ENCODE measurements around the gene HOMEZ.

The HOMEZ gene

GRCh38 chr14:23321572-23322547 is 35.9 kb upstream of the HOMEZ start:
- Histone ChIP-seq H3K4me1 (ENCODE audit: control insufficient read depth, insufficient read depth, low read length) (peaks cover 16% of the 10 kb centered on the region), H3K4me3 (ENCODE audit: low read length) (peak overlapping the region; percentile 82), H3K9ac (ENCODE audit: low read depth, low read length) (peak overlapping the region; percentile 92), H3K36me3 (ENCODE audit: insufficient read depth, low read length) (peaks cover 48% of the 10 kb centered on the region), H3K4me2 (ENCODE audit: low read length) (peak overlapping the region; percentile 88), H3K27me3 (ENCODE audit: control insufficient read depth, insufficient read depth, low read length) (no peaks in the 10 kb centered on the region), H3K9me3 (replicated peaks; ENCODE audit: low read length) (no peaks in the 10 kb centered on the region)

DNA sequence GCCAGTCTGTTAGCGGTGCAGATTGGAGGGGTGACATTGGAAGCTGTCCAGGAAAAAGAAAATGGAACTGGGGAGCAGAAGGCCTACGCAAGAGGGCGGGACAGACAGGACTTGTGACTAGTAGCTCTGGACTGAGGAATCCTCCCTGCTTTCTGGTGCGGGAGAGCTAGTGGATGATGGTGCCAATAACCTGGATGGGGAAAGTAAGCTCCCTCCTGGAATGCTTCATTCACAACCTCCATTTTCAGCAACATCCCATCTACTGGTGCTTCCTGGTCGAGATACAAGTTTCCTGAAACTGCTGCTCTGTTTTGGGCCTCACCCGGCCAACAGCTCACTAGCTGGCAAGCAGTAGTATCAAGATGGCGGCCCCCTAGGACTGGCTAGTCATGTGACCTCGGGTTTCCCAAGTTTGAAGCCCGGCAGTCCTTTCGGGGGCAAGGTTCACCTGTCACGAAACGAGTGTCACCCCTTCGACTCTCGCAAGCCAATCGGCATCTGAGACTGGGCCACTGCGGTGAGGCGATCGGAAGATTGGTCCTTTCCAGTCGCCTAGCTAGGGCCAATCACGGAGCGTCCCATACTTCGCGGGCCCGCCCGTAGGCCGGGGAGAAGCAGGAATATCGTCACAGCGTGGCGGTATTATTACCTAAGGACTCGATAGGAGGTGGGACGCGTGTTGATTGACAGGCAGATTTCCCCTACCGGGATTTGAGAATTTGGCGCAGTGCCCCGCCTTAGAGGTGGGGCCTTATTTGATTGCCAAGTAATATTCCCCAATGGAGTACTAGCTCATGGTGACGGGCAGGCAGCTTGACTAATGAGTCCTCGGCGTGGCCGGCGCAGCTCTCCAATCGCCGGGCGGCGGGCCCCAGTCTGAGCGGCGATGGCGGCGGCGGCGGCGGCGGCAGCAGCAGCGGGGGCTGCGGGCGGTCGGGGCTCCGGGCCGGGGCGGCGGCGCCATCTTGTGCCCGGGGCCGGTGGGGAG is 34.9 kb upstream of the HOMEZ start, which contains the start of gene PABPN1:
TSS of gene PABPN1 (plus strand) at position 874 of the 988 bp plus-strand sequence. CDS start at position 887, 13 bp downstream.
- Histone ChIP-seq H3K4me3 (ENCODE audit: low read length) (peak within 1 kb of the TSS; percentile 82), H3K4me2 (ENCODE audit: low read length) (peak within 1 kb of the TSS; percentile 88), H3K27me3 (ENCODE audit: control insufficient read depth, insufficient read depth, low read length) (no peaks in the 10 kb centered on the region), H3K9ac (ENCODE audit: low read depth, low read length) (peak within 1 kb of the TSS; percentile 92), H3K36me3 (ENCODE audit: insufficient read depth, low read length) (peaks cover 46% of the 10 kb centered on the region), H3K9me3 (replicated peaks; ENCODE audit: low read length) (no peaks in the 10 kb centered on the region), H3K4me1 (ENCODE audit: control insufficient read depth, insufficient read depth, low read length) (peaks cover 24% of the 10 kb centered on the region)

- H3K4me2 ChIP-seq (ENCODE audit: low read length) = peak overlapping the region; percentile 79
- no peaks in the 10 kb centered on the region for H3K27me3 ChIP-seq (ENCODE audit: control insufficient read depth, insufficient read depth, low read length)
- H3K9me3 ChIP-seq (replicated peaks; ENCODE audit: low read length) = no peaks in the 10 kb centered on the region
- H3K4me3 ChIP-seq (ENCODE audit: low read length) = peak overlapping the region; percentile 60
- peaks cover 44% of the 10 kb centered on the region for H3K36me3 ChIP-seq (ENCODE audit: insufficient read depth, low read length)
- H3K4me1 ChIP-seq (ENCODE audit: control insufficient read depth, insufficient read depth, low read length) = peaks cover 24% of the 10 kb centered on the region
- H3K9ac ChIP-seq (ENCODE audit: low read depth, low read length) = peak overlapping the region; percentile 70
Measured at GRCh38 chr14:23319746-23320583, 34.0 kb upstream of the HOMEZ start.

GRCh38 chr14:23316300-23316699 is 30.4 kb upstream of the HOMEZ start:
- no peaks in the 10 kb centered on the region for H3K27me3 ChIP-seq (ENCODE audit: control insufficient read depth, insufficient read depth, low read length)
- H3K9ac ChIP-seq (ENCODE audit: low read depth, low read length) = no peak overlapping the region
- H3K4me3 ChIP-seq (ENCODE audit: low read length) = no peak overlapping the region
- H3K9me3 ChIP-seq (replicated peaks; ENCODE audit: low read length) = no peaks in the 10 kb centered on the region
- H3K36me3 ChIP-seq (ENCODE audit: insufficient read depth, low read length) = peaks cover 39% of the 10 kb centered on the region
- H3K4me1 ChIP-seq (ENCODE audit: control insufficient read depth, insufficient read depth, low read length) = peaks cover 14% of the 10 kb centered on the region
- H3K4me2 ChIP-seq (ENCODE audit: low read length) = no peak overlapping the region

DNA sequence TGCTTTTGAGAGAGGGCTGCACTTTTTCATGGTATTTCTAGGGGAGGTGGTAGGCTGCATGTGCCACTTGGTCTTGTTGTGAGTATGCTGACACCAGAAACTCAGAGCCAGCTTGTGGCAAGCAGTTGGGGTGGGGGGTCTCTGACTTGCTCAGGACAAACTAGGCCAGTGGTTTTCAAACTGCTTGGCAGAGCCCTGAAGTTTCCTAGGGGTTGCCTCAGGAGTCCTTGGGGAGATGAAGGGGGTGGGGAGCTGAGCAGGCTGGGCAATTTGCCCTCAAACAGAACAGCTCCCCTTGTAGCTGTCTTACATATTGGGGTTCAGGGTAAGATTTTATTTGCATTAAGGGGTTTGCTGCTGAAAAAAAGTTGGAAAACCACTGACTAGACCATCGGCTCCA is 24.6 kb upstream of the HOMEZ start:
- H3K4me2 ChIP-seq (ENCODE audit: low read length) = no peak overlapping the region
- peaks cover 51% of the 10 kb centered on the region for H3K36me3 ChIP-seq (ENCODE audit: insufficient read depth, low read length)
- peaks cover 31% of the 10 kb centered on the region for H3K4me1 ChIP-seq (ENCODE audit: control insufficient read depth, insufficient read depth, low read length)
- no peak overlapping the region for H3K9ac ChIP-seq (ENCODE audit: low read depth, low read length)
- no peak overlapping the region for H3K4me3 ChIP-seq (ENCODE audit: low read length)
- H3K27me3 ChIP-seq (ENCODE audit: control insufficient read depth, insufficient read depth, low read length) = no peaks in the 10 kb centered on the region
- no peaks in the 10 kb centered on the region for H3K9me3 ChIP-seq (replicated peaks; ENCODE audit: low read length)

GRCh38 chr14:23308721-23309445 is 23.0 kb upstream of the HOMEZ start:
- peaks cover 45% of the 10 kb centered on the region for H3K36me3 ChIP-seq (ENCODE audit: insufficient read depth, low read length)
- peak overlapping the region; percentile 87 for H3K4me2 ChIP-seq (ENCODE audit: low read length)
- peaks cover 31% of the 10 kb centered on the region for H3K4me1 ChIP-seq (ENCODE audit: control insufficient read depth, insufficient read depth, low read length)
- no peaks in the 10 kb centered on the region for H3K27me3 ChIP-seq (ENCODE audit: control insufficient read depth, insufficient read depth, low read length)
- H3K9me3 ChIP-seq (replicated peaks; ENCODE audit: low read length) = no peaks in the 10 kb centered on the region
- H3K9ac ChIP-seq (ENCODE audit: low read depth, low read length) = no peak overlapping the region
- peak overlapping the region; percentile 82 for H3K4me3 ChIP-seq (ENCODE audit: low read length)

DNA sequence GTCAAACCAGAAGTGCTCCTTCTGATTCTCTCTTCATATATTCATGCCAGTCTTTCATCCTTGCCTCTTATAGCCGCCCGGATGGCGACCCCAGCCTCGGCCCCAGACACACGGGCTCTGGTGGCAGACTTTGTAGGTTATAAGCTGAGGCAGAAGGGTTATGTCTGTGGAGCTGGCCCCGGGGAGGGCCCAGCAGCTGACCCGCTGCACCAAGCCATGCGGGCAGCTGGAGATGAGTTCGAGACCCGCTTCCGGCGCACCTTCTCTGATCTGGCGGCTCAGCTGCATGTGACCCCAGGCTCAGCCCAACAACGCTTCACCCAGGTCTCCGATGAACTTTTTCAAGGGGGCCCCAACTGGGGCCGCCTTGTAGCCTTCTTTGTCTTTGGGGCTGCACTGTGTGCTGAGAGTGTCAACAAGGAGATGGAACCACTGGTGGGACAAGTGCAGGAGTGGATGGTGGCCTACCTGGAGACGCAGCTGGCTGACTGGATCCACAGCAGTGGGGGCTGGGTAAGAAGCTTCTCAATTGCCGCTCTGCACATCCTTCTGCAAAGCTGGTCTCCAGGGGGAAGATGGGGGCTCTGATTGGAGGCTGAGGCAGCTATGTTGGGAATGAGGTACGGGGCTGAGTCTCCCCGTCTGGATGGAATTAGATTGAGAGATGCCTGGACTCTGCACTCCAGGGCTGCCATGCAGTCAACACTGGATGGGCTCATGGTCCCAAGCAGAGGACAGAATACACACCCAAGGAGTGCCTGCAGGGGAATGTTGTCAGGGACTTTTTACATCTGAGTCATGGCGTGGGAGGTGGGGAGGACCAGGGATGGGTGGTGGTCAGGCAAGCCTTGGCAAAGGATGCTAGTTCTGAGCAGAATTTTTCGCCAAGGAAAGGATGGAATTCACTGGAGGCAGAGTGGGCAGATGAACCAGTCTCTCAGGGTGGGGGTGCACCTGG is 22.0 kb upstream of the HOMEZ start:
- Histone ChIP-seq H3K4me2 (ENCODE audit: low read length) (peak overlapping the region; percentile 87), H3K36me3 (ENCODE audit: insufficient read depth, low read length) (peaks cover 41% of the 10 kb centered on the region), H3K4me1 (ENCODE audit: control insufficient read depth, insufficient read depth, low read length) (peaks cover 31% of the 10 kb centered on the region), H3K9me3 (replicated peaks; ENCODE audit: low read length) (no peaks in the 10 kb centered on the region), H3K4me3 (ENCODE audit: low read length) (peak overlapping the region; percentile 82), H3K9ac (ENCODE audit: low read depth, low read length) (peak overlapping the region; percentile 98), H3K27me3 (ENCODE audit: control insufficient read depth, insufficient read depth, low read length) (no peaks in the 10 kb centered on the region)

GRCh38 chr14:23307146-23307530 is 21.2 kb upstream of the HOMEZ start:
- H3K9me3 ChIP-seq (replicated peaks; ENCODE audit: low read length) = no peaks in the 10 kb centered on the region
- peaks cover 41% of the 10 kb centered on the region for H3K36me3 ChIP-seq (ENCODE audit: insufficient read depth, low read length)
- peaks cover 31% of the 10 kb centered on the region for H3K4me1 ChIP-seq (ENCODE audit: control insufficient read depth, insufficient read depth, low read length)
- H3K9ac ChIP-seq (ENCODE audit: low read depth, low read length) = peak overlapping the region; percentile 98
- H3K27me3 ChIP-seq (ENCODE audit: control insufficient read depth, insufficient read depth, low read length) = no peaks in the 10 kb centered on the region
- peak overlapping the region; percentile 82 for H3K4me3 ChIP-seq (ENCODE audit: low read length)
- H3K4me2 ChIP-seq (ENCODE audit: low read length) = peak overlapping the region; percentile 87

DNA sequence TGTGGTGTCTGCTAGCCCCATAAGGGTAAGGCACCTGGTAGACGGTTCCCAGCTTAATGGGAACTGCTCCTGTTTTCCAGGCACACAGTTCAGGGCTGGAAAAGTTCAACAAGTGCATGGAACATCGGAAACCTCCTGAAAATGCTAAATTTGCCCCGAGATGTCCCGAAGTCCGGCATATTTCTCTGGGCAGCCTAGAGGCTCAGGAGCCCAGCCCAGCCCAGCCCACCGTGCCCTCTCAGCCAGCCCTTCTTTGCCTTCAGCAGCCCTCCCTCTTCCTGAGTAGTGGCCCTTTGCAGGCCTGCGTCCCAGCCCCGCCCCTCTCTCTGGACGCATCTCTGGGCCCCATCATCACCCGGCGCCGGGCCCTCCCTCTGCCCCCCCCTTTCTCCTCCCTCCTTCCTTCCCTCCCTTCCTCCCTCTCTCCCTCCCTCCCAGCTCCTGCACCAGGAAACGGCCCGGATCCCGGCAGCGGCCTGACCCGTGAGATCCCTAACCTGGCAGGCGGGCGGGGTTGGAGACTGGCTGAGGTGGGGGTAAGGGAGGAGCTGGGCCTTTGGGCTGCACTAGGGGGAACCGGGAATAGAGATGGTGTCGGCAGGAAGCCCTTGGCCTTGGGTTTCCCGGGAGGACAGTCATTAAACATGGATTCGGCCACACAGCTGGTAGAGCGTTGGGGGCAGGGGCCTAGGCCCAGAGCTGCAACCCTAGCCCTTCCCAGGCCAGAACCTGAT is 20.6 kb upstream of the HOMEZ start, which contains the start of gene BCL2L2:
TSS of gene BCL2L2 (plus strand) at position 422 of the 734 bp plus-strand sequence. CDS start 935 bp downstream, outside the sequence.
- H3K4me3 ChIP-seq (ENCODE audit: low read length) = peak within 1 kb of the TSS; percentile 82
- peak within 1 kb of the TSS; percentile 98 for H3K9ac ChIP-seq (ENCODE audit: low read depth, low read length)
- no peaks in the 10 kb centered on the region for H3K9me3 ChIP-seq (replicated peaks; ENCODE audit: low read length)
- peak within 1 kb of the TSS; percentile 87 for H3K4me2 ChIP-seq (ENCODE audit: low read length)
- H3K27me3 ChIP-seq (ENCODE audit: control insufficient read depth, insufficient read depth, low read length) = no peaks in the 10 kb centered on the region
- peaks cover 33% of the 10 kb centered on the region for H3K4me1 ChIP-seq (ENCODE audit: control insufficient read depth, insufficient read depth, low read length)
- H3K36me3 ChIP-seq (ENCODE audit: insufficient read depth, low read length) = peaks cover 37% of the 10 kb centered on the region
